ENCODE measurements around the gene BATF.

Gene BATF

DNA sequence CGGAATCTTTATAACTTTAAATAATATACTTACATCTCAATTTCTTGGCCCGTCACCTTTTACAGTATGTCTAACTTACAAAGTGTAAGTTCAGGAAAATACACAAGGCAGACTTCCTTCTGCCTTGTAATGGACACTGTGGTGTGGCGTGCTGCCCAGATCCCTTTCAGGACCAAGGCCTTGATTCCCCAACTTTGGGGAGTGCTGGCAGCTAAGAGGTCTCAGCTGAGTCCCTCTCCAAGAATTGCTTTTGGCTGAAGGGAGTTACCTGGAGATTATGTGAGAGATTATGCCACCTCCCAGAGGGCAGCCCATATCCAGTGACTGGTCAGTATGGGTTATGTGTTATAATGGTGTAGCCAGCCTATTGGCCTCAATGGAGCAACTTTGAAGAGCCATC is 21.2 kb upstream of the BATF start:
- no peak for DNase-seq

DNA sequence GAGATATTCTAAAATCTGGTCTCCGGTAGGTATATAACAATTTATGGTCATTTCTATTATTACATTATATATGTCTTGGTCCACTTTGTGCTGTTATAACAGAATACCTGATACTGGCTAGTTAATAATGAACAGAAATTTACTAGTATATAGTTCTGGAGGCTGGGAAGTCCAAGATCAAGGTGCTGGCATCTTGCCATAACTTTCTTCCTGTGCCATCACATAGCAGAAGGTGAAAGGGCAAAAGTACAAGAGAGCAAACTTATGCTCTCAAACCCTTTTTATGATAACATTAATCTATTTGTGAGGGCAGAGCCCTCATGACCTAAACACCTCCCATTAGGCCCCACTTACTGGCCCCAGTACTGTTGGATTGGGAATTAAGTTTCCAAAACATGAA is 17.9 kb upstream of the BATF start:
- DNase-seq, result no peak

DNA sequence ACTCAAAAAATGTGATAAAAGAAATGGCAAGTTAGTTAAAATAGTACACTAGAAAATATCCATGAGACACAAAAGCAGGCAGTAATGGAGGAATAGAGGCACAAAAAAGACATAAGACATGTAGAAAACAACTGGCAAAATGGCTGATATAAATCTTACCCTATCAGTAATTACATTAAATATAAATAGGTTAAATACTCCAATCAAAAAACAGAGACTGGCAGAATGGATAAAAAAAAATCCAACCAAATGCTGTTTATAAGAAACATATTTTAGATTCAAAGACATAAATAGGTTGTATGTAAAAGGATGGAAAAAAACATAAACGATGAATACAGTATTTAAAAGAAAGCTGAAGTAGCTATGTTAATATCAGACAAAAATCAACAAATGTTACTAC is 15.3 kb upstream of the BATF start:
- DNase-seq, result no peak

DNA sequence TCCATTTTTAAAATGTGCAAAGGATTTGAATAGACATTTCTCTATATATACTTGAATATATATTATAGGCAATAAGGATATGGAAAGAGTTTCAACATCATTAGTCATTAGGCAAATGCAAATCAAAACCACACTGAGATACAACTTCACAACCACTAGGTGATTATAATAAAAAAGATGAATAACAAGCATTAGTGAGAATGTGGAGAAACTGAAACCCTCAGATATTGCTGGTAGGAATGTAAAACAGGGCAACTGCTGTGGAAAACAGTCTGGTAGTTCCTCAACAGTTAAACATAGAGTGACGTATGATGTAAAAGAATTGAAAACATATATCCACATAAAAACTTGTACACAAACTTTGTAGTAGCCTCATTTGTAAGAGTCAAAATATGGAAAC is 11.7 kb upstream of the BATF start:
- no peak for DNase-seq

DNA sequence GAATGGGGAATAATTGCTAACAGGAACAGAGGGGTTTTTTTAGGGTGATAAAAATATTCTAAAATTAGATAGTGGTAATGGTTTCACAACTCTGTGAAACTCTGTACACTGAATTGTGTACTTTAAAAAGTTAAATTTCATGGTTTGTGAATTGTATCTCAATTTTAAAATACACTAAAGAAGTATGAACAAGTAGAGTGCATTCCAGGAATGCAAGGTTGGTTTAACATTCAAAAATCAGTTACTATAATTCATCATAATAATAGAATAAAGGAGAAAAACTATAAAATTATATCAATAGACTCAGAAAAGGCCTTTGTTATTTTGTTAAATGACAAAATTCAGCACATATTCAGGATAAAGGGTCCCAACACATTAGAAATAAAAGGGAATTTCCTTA is 11.1 kb upstream of the BATF start:
- DNase-seq, result no peak

DNA sequence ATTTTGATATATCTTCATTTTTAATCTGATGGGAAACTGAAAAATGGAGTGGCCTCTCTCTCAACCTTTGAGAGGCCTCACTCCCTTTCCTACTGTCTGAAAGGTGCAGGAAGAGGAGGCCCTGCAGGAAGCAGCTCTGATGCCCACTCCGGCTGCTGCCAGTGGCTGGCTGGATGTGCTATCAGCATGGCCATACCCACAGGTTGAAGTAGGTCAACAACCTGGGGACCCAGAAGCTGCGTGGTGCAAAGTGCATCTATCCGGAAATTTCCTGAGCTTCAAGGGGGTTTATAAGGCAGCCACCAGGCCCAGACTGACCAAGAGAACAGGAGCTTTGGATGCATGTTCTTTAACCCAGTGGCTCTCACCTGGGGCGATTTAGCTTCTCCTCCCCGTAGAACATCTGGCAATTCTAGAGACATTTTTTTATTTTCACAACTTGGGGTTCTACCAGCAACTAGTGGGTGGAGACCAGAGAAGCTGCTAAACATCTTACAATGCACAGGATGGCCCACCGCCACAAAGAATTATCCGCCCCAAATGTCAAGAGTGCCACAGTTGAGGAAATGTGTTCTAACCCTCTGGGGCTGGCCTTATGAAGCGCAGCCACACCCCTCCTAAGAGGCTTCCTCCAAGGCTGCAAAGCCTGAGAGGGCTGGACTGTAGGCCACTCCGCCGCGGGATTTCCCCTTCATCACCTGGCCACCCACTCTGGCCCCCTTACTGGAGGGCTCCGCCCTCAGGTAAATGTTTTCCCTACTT is 8.2 kb upstream of the BATF start:
- peak; percentile 63 for DNase-seq

DNA sequence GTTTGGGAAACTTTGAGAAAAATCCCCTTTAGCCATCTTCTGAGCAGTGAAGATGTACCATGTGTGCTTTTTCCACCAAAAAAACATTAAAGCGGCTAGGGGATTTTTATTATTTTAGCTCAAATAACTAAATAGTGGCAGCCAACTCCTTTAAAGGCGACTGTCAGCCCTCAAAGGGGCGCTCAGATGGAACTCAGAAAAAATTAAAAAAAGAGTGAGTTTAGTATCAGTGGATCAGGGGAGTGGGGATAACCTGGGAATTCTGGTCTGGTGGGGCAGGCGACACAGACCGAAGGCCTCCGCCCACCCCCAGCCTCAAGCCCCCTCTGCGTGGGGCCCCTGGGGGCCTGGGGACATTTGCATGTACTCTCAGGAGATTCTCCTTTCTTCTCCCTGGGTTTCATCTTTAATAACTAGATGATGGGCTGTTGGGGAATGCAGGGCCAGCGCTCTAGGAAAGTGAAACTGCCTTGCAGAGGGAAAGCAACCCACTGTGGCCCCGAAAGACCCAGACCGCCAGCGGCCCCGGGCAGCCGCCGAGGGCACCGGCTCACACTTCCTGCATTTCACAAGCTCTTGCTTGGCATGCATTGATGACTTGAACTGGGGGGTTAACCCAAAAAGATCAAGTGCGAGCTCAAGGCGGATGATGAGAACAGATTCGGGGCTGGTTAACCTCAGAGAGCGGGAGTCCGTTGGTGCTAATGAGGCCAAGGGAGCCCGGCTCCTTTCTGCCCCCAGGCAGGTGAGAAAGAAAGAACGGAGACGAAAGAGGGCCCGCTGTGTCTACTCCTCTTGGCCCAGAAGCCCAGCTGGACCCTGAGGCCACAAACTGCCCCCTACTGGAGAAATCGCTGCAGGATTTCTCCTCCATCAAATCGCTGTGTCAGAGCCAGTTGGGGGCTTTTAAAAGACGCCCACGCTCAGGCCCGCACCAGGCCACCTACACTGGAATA is 7.3 kb upstream of the BATF start:
- DNase-seq, result peak; percentile 69

DNA sequence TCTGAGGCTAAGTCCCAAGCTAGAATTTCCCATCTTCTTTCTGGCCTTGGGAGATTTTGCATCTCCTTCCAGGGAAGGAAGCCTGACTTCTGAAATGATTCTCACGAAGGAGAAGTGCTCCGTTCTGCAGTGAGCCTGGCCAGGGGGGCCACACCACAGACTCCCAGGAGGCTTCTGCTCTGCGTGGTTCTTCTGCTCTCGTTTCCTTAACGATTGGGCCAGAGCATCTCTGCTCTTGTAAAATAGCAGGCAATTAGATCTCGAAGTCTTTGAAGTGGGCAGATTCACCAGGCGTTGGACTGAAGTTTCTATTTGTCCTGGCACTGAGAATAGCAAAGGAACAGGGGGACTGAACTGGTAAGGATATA is 6.7 kb upstream of the BATF start:
- no peak for DNase-seq

DNA sequence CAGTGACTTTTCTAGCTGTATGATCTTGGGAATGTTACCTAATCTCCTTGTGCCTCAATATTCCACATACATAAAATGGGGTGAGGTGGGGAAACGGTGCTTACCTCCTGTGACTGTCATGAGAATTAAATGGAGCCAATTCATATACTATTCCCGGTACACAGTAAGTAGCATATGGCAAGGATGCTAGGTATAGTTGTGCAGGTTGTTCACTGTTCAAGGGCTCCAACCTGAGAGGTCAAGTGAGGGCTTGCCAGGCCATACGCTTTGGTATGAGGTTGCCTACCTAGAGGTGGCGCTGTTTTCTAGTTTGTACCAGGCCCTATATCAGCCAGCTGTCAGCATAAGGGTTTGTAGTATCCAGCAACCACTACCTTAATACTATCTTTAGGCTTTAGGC is 3.6 kb upstream of the BATF start:
- DNase-seq, result peak; percentile 61

DNA sequence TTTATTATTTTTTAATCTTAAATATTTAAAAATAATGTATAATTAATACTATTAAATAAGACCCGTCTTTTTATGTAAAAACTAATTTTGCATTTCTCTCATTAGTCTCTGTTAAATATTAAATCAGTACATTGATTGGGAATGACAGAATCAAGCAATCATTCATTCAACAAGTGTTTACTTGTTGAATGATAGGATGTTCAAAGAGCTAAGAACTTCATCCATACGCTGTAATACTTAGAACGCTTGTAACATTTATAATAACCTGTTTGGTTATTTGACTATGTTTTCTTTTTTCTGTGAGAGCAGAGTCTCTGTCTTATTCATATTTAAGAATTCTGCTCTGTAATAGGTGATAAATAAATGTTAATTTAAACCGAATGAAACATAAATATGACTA is 2.9 kb upstream of the BATF start:
- no peak for DNase-seq

DNA sequence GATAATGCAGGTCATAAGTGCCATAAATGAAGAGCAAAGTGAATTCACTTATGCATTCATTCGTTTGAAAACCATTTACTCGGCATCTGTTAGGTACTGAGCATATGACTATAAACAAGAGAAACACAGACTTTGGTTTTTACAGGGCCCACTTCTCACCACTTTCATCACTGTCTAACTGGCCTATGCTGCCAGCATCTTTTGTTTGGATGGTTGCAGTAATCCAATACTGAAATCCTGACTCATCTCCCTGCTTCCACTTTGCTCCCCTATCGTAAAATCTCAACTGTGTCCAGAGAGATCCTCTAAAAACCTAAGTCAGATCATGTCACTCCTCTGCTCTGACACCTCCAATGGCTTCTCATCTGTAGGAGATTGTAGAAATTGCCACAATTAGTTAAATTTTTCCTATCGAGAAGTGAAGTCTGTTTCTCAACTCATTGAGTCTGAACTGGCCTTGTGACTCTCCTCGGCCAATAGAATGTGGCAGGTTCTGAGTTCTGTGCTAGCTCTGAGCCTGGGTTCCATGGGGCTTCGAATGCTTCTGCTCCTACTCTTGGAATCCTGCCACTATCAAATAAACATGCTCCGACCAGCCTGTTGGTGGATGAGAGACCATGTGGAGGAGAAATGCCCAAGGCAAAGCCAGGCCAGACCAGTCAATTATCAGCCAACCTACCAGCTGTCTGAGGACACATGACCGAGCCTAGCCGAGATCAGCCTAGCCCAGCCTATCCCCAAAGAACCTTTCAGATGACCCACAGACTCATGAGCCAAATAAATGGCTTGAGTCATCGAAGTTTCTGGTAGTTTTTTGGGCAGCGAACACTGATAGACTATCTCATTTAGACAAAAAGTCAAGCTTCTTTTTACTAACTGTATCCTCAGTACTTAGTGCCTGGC is 2.2 kb upstream of the BATF start:
- no peak for DNase-seq

DNA sequence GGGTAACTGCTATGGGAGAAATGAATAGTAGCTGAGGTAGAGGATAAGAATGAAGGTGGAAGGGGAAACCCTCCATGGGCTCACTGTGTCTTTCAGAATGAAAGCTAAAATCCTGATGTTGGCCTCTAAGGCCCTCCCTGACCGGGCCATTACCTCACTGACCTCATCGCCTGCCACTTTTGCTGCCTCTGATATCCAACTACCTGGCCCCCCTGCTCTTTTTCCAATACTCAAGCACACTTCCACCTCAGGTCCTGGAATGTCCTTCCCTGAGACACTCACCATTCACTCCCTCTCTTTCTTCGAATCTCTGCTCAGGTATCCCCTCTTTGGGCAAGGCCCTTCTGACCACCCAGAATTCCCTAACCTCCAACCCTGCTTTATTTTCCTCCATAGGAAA is 1.4 kb upstream of the BATF start:
- DNase-seq, result no peak

DNA sequence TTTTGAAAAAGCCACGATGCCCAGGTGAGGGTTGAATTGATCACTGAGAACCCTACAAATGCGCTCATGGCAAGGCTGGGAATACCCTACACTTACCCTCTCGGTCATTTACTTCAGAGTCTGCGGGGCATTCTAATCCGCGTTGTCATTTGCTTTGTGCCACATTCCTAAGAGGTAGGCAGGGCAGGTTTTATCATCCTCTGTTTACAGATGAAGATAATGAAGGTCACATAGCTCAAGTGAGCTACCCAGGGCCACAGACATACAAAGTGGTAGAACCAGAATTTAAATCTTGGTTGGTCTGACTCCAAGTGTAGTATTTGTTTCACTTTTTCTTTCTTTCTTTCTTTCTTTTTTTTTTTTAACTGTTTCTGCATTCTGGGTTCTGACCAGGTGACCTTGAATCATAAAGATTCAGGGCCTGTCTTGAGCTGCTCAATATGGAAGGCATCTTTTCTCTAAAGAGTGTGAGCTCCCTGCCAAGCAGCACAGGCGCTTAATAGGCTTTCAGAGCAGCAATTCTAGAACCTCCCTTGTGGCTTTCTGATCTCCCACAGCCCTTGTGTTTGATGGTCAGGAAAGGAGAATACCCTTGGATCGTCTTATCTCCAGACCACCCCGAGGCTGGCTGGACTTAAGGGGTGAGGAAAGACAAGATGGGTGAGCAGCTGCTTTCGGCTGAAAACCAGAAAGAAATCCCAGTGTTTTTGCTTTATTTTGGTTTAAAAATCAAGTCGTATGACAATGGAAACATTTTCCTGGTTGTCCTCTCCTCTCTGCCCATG is 662 bp upstream of the BATF start:
- DNase-seq, result no peak

DNA sequence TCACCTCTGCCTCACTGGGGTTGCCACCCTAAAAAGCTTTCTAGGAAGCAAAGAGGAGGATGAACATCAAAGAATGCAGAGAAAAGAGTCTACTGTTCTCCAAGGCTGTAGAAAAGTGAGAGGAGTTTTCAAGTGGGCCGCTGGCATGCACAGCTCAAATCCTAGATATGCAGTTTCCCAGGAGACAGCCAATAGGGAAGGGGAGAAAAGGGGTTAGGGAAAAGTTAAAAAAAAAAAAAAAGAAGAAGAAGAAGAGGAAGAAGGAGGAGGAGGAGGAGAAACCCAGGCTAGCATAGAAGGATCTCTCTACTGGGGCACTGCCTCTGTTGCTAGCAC is 682 bp downstream of the BATF start:
- no peak for DNase-seq

DNA sequence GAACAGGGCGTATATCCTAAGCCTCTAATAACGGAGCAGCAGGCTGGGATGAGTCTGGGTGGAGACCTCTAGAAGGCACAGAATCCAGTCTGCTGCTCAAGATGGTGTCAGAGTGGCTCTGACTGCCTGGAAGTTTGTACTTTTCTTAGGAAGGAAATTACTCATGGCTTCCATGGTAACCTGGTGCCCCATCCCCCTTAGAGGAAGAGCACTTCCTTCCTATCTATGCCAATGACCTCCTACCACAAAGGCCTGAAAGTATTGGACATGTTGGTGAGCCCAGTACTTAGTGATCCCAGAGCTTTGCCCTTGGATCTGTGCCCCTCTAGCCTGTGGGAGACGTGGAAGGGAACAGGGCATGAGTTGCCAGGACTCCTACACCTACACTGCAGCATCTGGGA is 1.5 kb downstream of the BATF start:
- DNase-seq, result no peak

DNA sequence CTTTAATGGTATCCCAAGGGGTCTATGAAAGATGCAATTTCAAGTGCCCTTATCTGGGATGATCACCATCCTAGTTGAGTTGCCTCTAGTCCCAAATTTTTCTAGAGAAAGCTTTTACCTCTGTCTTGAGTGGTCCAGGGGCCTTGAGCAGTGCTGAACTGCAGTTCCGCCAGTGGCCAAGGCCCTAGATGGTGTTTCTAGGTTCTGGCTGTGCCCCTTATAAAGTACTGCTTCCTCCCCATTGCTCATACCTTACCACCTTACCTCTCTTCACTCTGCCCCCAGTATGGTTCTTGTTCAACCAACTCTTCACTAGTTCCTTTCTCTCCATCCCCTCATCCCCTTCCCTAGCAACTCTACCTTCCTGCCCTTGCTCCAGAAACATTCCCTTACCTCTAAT is 3.7 kb downstream of the BATF start:
- DNase-seq, result no peak

DNA sequence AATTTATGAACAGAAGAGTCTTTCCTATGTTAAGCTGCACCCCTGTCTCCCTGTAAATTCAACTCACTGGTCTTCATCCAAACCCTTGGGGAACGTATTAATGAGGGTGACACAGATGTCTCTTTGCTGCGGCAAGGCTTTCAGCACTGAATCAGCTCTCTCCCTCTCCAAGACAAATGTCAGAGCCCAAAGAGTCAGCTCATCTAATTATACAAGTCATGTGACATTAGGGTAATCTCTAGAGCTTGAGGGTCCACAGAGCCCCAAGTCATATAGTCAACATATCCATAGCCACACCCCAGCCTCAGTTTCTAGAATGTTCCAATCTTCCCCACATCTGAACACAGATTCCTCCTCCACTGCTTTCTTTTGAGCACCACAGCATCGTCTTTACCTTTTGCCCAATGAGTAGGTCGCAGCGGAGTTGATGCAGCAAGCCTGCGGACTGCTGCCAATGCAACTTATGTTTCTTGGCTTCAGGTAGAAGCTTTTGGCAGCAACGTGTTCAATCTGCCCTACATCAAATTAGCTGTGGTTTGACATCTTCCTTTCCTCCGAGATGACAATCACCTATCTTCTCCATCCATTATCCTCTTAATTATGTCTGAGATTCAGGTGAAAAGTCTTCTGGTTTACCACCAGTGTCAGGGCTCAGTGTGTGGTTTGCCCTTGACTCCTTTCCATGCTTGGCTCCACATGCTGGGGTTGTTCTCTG is 5.3 kb downstream of the BATF start:
- DNase-seq, result no peak

DNA sequence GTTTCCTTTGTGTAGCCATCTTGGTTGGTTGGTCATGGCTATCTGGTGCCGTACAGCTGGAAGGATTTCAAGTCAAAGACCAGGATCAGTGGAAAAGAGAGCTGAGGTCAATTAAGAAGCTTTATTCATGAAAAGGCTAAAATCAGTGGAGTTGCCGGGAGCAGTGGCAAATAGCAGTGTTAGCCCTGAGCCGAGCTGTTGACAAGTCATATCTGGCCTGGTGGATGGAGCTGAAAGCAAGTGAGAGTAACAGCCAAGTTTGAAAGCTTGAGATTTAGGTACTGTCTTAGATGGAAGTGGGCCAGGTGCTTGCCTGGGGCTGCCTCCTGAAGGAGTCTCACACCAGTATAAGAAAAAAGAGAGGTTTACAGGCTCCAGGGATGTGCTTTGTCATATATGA is 9.0 kb downstream of the BATF start:
- DNase-seq, result no peak

DNA sequence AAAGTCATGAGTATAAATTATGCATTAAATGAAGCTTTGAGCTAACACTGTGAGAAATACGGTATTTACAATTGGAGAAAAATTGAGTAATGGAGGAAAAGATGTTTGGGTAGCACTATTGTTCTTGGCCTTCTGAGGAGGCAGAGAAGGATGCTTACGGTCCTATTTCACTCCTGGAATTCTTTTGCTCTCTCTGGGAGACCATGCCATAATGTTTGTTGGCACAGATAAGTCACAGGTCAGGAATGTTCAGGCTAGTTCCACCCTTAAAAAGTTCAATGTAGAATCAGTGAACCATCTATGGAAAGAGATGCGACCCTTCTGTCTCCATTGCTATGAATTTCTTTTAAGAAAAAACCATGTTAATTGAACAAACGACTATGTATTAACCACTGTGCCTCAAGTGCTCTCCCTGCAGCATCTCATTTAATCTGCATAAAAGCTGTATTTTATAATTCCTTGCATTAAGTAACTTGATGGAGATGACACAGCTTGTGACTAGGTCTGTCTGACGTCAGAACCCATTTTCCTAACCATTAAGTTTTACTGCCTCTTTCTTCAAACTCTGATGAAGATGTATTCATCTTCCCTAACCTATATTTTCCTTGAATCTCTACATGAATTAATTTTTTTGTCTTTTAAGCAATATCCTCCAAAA is 9.5 kb downstream of the BATF start:
- no peak for DNase-seq

DNA sequence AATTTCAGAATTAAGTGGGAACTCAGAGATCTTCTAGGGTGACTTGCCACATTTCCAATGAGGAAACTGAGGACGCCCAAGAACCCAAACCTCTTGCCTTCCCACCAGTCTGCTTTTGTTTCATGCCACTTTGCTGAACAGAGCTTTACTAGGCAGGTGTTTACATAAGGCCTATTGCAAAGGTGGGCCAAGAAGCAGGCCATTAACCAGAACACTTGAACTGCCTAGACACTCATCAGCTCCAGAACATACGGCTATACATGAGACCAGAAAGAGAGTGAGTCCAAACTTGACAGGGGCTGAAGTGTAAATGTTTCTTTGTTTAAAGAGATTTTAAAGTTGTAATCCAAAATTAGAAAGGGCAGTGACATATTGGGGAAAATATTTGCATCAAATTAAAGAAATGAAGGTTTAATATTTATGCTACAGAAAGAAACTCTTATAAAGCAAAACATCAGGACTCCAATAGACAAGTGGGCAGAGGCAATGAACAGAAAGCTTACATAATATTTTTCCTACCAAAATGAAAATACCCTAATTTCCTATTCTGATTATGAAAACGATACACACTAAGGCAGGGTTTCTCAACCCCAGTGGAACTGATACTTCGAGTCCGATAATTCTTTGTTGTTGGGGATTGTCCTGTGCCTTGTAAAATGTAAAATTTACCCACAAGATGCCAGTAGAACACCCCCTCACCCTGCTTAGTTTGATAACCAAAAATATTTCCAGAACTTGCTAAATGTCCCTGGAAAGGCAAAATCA is 11.7 kb downstream of the BATF start:
- no peak for DNase-seq

Data from CD4-positive, alpha-beta T cell treated with Interleukin-12 subunit alpha and Interleukin-12 subunit beta, for 1 hour (primary cell).